ENCODE data around the gene GALE.

The GALE gene

GRCh38 chr1:23793018-23793781, 7.4 kb downstream of the GALE start:
- no peak overlapping the region for H4K91ac ChIP-seq (ENCODE audit: low read depth, low read length, poor library complexity)
- H3K14ac ChIP-seq (ENCODE audit: low read length) = no peak overlapping the region
- WGBS, 2 donors (ENCODE audit: extremely low coverage in 2 of 2, insufficient read length in 2 of 2, insufficient replicate concordance in 1 of 2) = no CpG with 5 or more reads among the region's 16 CpGs
- no peak overlapping the region for H4K8ac ChIP-seq (ENCODE audit: low read depth, low read length)
- H2BK15ac ChIP-seq (ENCODE audit: low read length) = no peak overlapping the region
- H2AK5ac ChIP-seq (ENCODE audit: low read depth, low read length) = peak overlapping the region; percentile 70
- DNase-seq (ENCODE audit: low spot score) = no peak
- H2BK5ac ChIP-seq (ENCODE audit: low read length) = no peak overlapping the region
- no peaks in the 10 kb centered on the region for H3K9me3 ChIP-seq (replicated peaks in 1 of 2; ENCODE audit: control insufficient read depth in 2 of 2, insufficient read depth in 1 of 2, low read depth in 1 of 2, low read length in 2 of 2)
- H3K9ac ChIP-seq (ENCODE audit: low read depth, low read length, poor library complexity) = peak overlapping the region; percentile 63
- H3K4me2 ChIP-seq (ENCODE audit: insufficient read depth, low read length, poor library complexity, severe bottlenecking) = peak overlapping the region; percentile 11
- H2AFZ ChIP-seq (ENCODE audit: low read length) = no peak overlapping the region
- H3K23ac ChIP-seq (ENCODE audit: low read depth, low read length, poor library complexity) = peak overlapping the region; percentile 55
- peak overlapping the region; percentile 38 for H3K18ac ChIP-seq (ENCODE audit: low read length)
- no peak overlapping the region for H3K27ac ChIP-seq (replicated peaks; ENCODE audit: low read length)
- peaks cover 30 to 58% of the 10 kb centered on the region in 2 donors for H3K36me3 ChIP-seq (replicated peaks in 1 of 2; ENCODE audit: control insufficient read depth in 2 of 2, insufficient read depth in 2 of 2, low read length in 2 of 2)
- H3K27me3 ChIP-seq (ENCODE audit: control insufficient read depth in 3 of 3, insufficient read depth in 3 of 3, low read depth in 1 of 3, low read length in 3 of 3) = no peaks in the 10 kb centered on the region
- H2BK120ac ChIP-seq (ENCODE audit: low read depth, low read length) = no peak overlapping the region
- peak overlapping the region; percentile 10 for H2BK12ac ChIP-seq (ENCODE audit: low read length)
- peak overlapping the region in 1 of 2 donors; percentile 96 for H3K4me3 ChIP-seq (ENCODE audit: low read length in 2 of 2)
- no peak overlapping the region for H3K4ac ChIP-seq (ENCODE audit: low read length)
- H3K4me1 ChIP-seq (ENCODE audit: control insufficient read depth in 2 of 2, insufficient read depth in 1 of 2, low read depth in 1 of 2, low read length in 2 of 2) = peaks cover 5 to 17% of the 10 kb centered on the region in 2 donors
- H3K79me1 ChIP-seq (ENCODE audit: low read depth, low read length) = peaks cover 20% of the 10 kb centered on the region

GRCh38 chr1:23792151-23792945, 8.2 kb downstream of the GALE start:
- Histone ChIP-seq H3K4me1 (ENCODE audit: control insufficient read depth in 2 of 2, insufficient read depth in 1 of 2, low read depth in 1 of 2, low read length in 2 of 2) (peaks cover 5 to 17% of the 10 kb centered on the region in 2 donors), H3K14ac (ENCODE audit: low read length) (peak overlapping the region; percentile 38), H3K9ac (ENCODE audit: low read depth, low read length, poor library complexity) (peak overlapping the region; percentile 78), H3K18ac (ENCODE audit: low read length) (peak overlapping the region; percentile 19), H3K27me3 (ENCODE audit: control insufficient read depth in 3 of 3, insufficient read depth in 3 of 3, low read depth in 1 of 3, low read length in 3 of 3) (no peaks in the 10 kb centered on the region), H2AFZ (ENCODE audit: low read length) (no peak overlapping the region), H2BK12ac (ENCODE audit: low read length) (no peak overlapping the region), H2BK120ac (ENCODE audit: low read depth, low read length) (no peak overlapping the region), H4K91ac (ENCODE audit: low read depth, low read length, poor library complexity) (no peak overlapping the region), H3K9me3 (replicated peaks in 1 of 2; ENCODE audit: control insufficient read depth in 2 of 2, insufficient read depth in 1 of 2, low read depth in 1 of 2, low read length in 2 of 2) (no peaks in the 10 kb centered on the region), H2AK5ac (ENCODE audit: low read depth, low read length) (peak overlapping the region; percentile 86), H3K4me2 (ENCODE audit: insufficient read depth, low read length, poor library complexity, severe bottlenecking) (peak overlapping the region; percentile 52), H3K27ac (replicated peaks; ENCODE audit: low read length) (no peak overlapping the region), H3K4ac (ENCODE audit: low read length) (peak overlapping the region; percentile 61), H4K8ac (ENCODE audit: low read depth, low read length) (peak overlapping the region; percentile 86), H3K36me3 (replicated peaks in 1 of 2; ENCODE audit: control insufficient read depth in 2 of 2, insufficient read depth in 2 of 2, low read length in 2 of 2) (peaks cover 24 to 58% of the 10 kb centered on the region in 2 donors), H3K4me3 (ENCODE audit: low read length in 2 of 2) (peak overlapping the region; percentile 70 to 96), H3K79me1 (ENCODE audit: low read depth, low read length) (peaks cover 20% of the 10 kb centered on the region), H2BK15ac (ENCODE audit: low read length) (no peak overlapping the region), H3K23ac (ENCODE audit: low read depth, low read length, poor library complexity) (no peak overlapping the region), H2BK5ac (ENCODE audit: low read length) (peak overlapping the region; percentile 84)
- DNase-seq (ENCODE audit: low spot score) = no peak
- no CpG with 5 or more reads among the region's 19 CpGs for WGBS, 2 donors (ENCODE audit: extremely low coverage in 2 of 2, insufficient read length in 2 of 2, insufficient replicate concordance in 1 of 2)

- H3K4me2 ChIP-seq (ENCODE audit: insufficient read depth, low read length, poor library complexity, severe bottlenecking) = peak overlapping the region; percentile 84
- peak overlapping the region; percentile 24 for H2AK5ac ChIP-seq (ENCODE audit: low read depth, low read length)
- H4K91ac ChIP-seq (ENCODE audit: low read depth, low read length, poor library complexity) = no peak overlapping the region
- H2BK120ac ChIP-seq (ENCODE audit: low read depth, low read length) = no peak overlapping the region
- H4K8ac ChIP-seq (ENCODE audit: low read depth, low read length) = no peak overlapping the region
- peak overlapping the region; percentile 90 for H3K9ac ChIP-seq (ENCODE audit: low read depth, low read length, poor library complexity)
- H3K27ac ChIP-seq (replicated peaks; ENCODE audit: low read length) = no peak overlapping the region
- H3K27me3 ChIP-seq (ENCODE audit: control insufficient read depth in 3 of 3, insufficient read depth in 3 of 3, low read depth in 1 of 3, low read length in 3 of 3) = no peaks in the 10 kb centered on the region
- no peak overlapping the region for H3K14ac ChIP-seq (ENCODE audit: low read length)
- H3K4ac ChIP-seq (ENCODE audit: low read length) = no peak overlapping the region
- peaks cover 23 to 58% of the 10 kb centered on the region in 2 donors for H3K36me3 ChIP-seq (replicated peaks in 1 of 2; ENCODE audit: control insufficient read depth in 2 of 2, insufficient read depth in 2 of 2, low read length in 2 of 2)
- DNase-seq (ENCODE audit: low spot score) = no peak
- H2BK5ac ChIP-seq (ENCODE audit: low read length) = peak overlapping the region; percentile 84
- no peak overlapping the region for H2BK12ac ChIP-seq (ENCODE audit: low read length)
- H3K4me3 ChIP-seq (ENCODE audit: low read length in 2 of 2) = peak overlapping the region; percentile 87 to 96
- H3K79me1 ChIP-seq (ENCODE audit: low read depth, low read length) = peaks cover 20% of the 10 kb centered on the region
- peak overlapping the region; percentile 16 for H3K23ac ChIP-seq (ENCODE audit: low read depth, low read length, poor library complexity)
- no CpG with 5 or more reads among the region's 15 CpGs for WGBS, 2 donors (ENCODE audit: extremely low coverage in 2 of 2, insufficient read length in 2 of 2, insufficient replicate concordance in 1 of 2)
- H2AFZ ChIP-seq (ENCODE audit: low read length) = peak overlapping the region; percentile 89
- H3K18ac ChIP-seq (ENCODE audit: low read length) = peak overlapping the region; percentile 1
- H3K9me3 ChIP-seq (replicated peaks in 1 of 2; ENCODE audit: control insufficient read depth in 2 of 2, insufficient read depth in 1 of 2, low read depth in 1 of 2, low read length in 2 of 2) = no peaks in the 10 kb centered on the region
- peaks cover 5 to 17% of the 10 kb centered on the region in 2 donors for H3K4me1 ChIP-seq (ENCODE audit: control insufficient read depth in 2 of 2, insufficient read depth in 1 of 2, low read depth in 1 of 2, low read length in 2 of 2)
- no peak overlapping the region for H2BK15ac ChIP-seq (ENCODE audit: low read length)
Measured at GRCh38 chr1:23791516-23792047, 9.0 kb downstream of the GALE start.

All from neuronal stem cell (in vitro differentiated cells).